CD4-positive, CD25-positive, alpha-beta regulatory T cell (primary cell): ENCODE data around the gene UCHL5. TPM values are rescaled to one million over a fixed set of nuclear protein-coding genes. Genes with fewer than 3 reads are reported as not detected.

ENCODE experiments used
- ATAC-seq, 2 donors: fragments of 150-1000 bp; cut with Tn5 transposase; one replicate each; pipeline ENCODE4 v1.10.0; 2021; ENCODE audit warnings: low read depth in 2 of 2, moderate number of reproducible peaks in 2 of 2, moderate library complexity in 1 of 2
- DNase-seq, 3 donors: peaks; one replicate each; pipeline versions ENCODE4 v3.0.0 to v3.0.0-alpha.2; 2012 to 2022; ENCODE audit warnings: mixed read lengths in 1 of 3
- H3K27ac ChIP-seq: one replicate; pipeline ENCODE4 v1.7.0; 2013; ENCODE audit warnings: mild to moderate bottlenecking, low read length; ENCODE audit not compliant: insufficient read depth, poor library complexity, severe bottlenecking
- H3K27me3 ChIP-seq: one replicate; pipeline ENCODE4 v1.7.0; 2013; ENCODE audit warnings: low read length; ENCODE audit not compliant: control insufficient read depth, insufficient read depth
- H3K36me3 ChIP-seq: one replicate; pipeline ENCODE4 v1.7.0; 2013; ENCODE audit warnings: mild to moderate bottlenecking, low read length, moderate library complexity; ENCODE audit not compliant: control insufficient read depth, insufficient read depth
- H3K4me1 ChIP-seq: 2 replicates; pipeline ENCODE4 v1.7.0; 2013; ENCODE audit warnings: mild to moderate bottlenecking, low read length; ENCODE audit not compliant: insufficient read depth, control insufficient read depth, poor library complexity, severe bottlenecking
- H3K4me3 ChIP-seq: one replicate; pipeline ENCODE4 v1.7.0; 2013; ENCODE audit warnings: low read depth, mild to moderate bottlenecking, low read length, moderate library complexity
- H3K9me3 ChIP-seq, 2 experiments: 1 replicate in 1 of 2; 2 replicates in 1 of 2; pipeline ENCODE4 v1.7.0; 2013; ENCODE audit warnings: low read length in 2 of 2, mild to moderate bottlenecking in 1 of 2, moderate library complexity in 1 of 2; ENCODE audit not compliant: control insufficient read depth in 2 of 2
- H3K27ac Mint-ChIP-seq, 3 donors: one replicate each; pipeline ENCODE4 v1.8.0; 2020 to 2022; ENCODE audit warnings: mild to moderate bottlenecking in 3 of 3, mixed read lengths in 3 of 3, moderate library complexity in 2 of 3
- H3K27me3 Mint-ChIP-seq: one replicate; pipeline ENCODE4 v1.8.0; 2022; ENCODE audit warnings: mild to moderate bottlenecking, mixed read lengths
- H3K36me3 Mint-ChIP-seq: one replicate; pipeline ENCODE4 v1.8.0; 2020; ENCODE audit warnings: mixed read lengths
- H3K4me1 Mint-ChIP-seq, 4 donors: one replicate each; pipeline ENCODE4 v1.8.0; 2020 to 2022; ENCODE audit warnings: mixed read lengths in 4 of 4, mild to moderate bottlenecking in 1 of 4
- H3K4me3 Mint-ChIP-seq, 4 donors: one replicate each; pipeline ENCODE4 v1.8.0; 2020 to 2022; ENCODE audit warnings: mild to moderate bottlenecking in 4 of 4, mixed read lengths in 4 of 4, moderate library complexity in 3 of 4
- H3K9me3 Mint-ChIP-seq, 7 donors: one replicate each; pipeline ENCODE4 v1.8.0; 2020 to 2022; ENCODE audit warnings: mixed read lengths in 7 of 7, mild to moderate bottlenecking in 3 of 7, moderate library complexity in 2 of 7
- polyA plus RNA-seq, 4 donors: library from polyadenylated mRNA; unstranded; fragments of 300-500 nt; fragmentation: Illumina TruSeq; gene quantifications; one replicate each; pipeline ENCODE4 v1.2.3, GENCODE V29; 2021
- total RNA-seq: library from RNA; stranded (reverse); gene quantifications from one replicate; pipeline ENCODE4 v1.2.3, GENCODE V29; 2022

Gene UCHL5
- total and polyA plus RNA-seq, 5 donors from 2014 or later, result 20.5 to 55.5 (median 53.3) TPM

- DNase-seq (no peak), ATAC-seq (no peak)
- Mint-ChIP-seq H3K27me3 (no peaks in the 10 kb centered on the region), H3K4me1 (peaks cover 0 to 35% (median 27%) of the 10 kb centered on the region in 4 donors), H3K9me3 (peaks cover 0 to 1% (median 0%) of the 10 kb centered on the region in 7 donors), H3K36me3 (peaks cover 10% of the 10 kb centered on the region), H3K4me3 (peak overlapping the region in 2 of 4 donors; percentile 96 to 98), H3K27ac (no peak overlapping the region)
- Histone ChIP-seq H3K27me3 (no peaks in the 10 kb centered on the region), H3K27ac (no peak overlapping the region), H3K4me3 (no peak overlapping the region), H3K4me1 (peaks cover 22% of the 10 kb centered on the region), H3K9me3 (no peaks in the 10 kb centered on the region), H3K36me3 (peaks cover 23% of the 10 kb centered on the region)
These were observed 43.5 kb upstream of the UCHL5 start for GRCh38 chr1:193102662-193103061.

- Mint-ChIP-seq H3K27ac (peak overlapping the region in 1 of 3 donors; percentile 79), H3K36me3 (peaks cover 30% of the 10 kb centered on the region), H3K9me3 (no peaks in the 10 kb centered on the region), H3K27me3 (no peaks in the 10 kb centered on the region), H3K4me3 (no peak overlapping the region), H3K4me1 (peaks cover 0 to 5% (median 5%) of the 10 kb centered on the region in 4 donors)
- peaks cover 41% of the 10 kb centered on the region for H3K36me3 ChIP-seq
- no peaks in the 10 kb centered on the region for H3K4me1 ChIP-seq
- no peak overlapping the region for H3K27ac ChIP-seq
- no peak overlapping the region for H3K4me3 ChIP-seq
- H3K27me3 ChIP-seq, result no peaks in the 10 kb centered on the region
- H3K9me3 ChIP-seq, result no peaks in the 10 kb centered on the region
- no peak for ATAC-seq
- DNase-seq, result no peak
These were observed 35.0 kb upstream of the UCHL5 start for GRCh38 chr1:193094112-193094511.

- Histone ChIP-seq H3K36me3 (peaks cover 28% of the 10 kb centered on the region), H3K27me3 (no peaks in the 10 kb centered on the region), H3K27ac (no peak overlapping the region), H3K9me3 (no peaks in the 10 kb centered on the region), H3K4me3 (no peak overlapping the region), H3K4me1 (no peaks in the 10 kb centered on the region)
- Mint-ChIP-seq H3K4me1 (peaks cover 0 to 2% (median 0%) of the 10 kb centered on the region in 4 donors), H3K27me3 (no peaks in the 10 kb centered on the region), H3K9me3 (no peaks in the 10 kb centered on the region), H3K27ac (no peak overlapping the region), H3K4me3 (no peak overlapping the region), H3K36me3 (peaks cover 10% of the 10 kb centered on the region)
- DNase-seq (no peak), ATAC-seq (no peak)
These were observed 31.7 kb upstream of the UCHL5 start for GRCh38 chr1:193090865-193091264.

- peaks cover 0 to 7% (median 3%) of the 10 kb centered on the region in 4 donors for H3K4me1 Mint-ChIP-seq
- Histone ChIP-seq H3K27ac (no peak overlapping the region), H3K27me3 (no peaks in the 10 kb centered on the region), H3K9me3 (no peaks in the 10 kb centered on the region), H3K4me1 (no peaks in the 10 kb centered on the region), H3K4me3 (no peak overlapping the region), H3K36me3 (peaks cover 52% of the 10 kb centered on the region)
- no peak for ATAC-seq
- no peak for DNase-seq
- no peak overlapping the region for H3K4me3 Mint-ChIP-seq
- no peaks in the 10 kb centered on the region for H3K27me3 Mint-ChIP-seq
- no peak overlapping the region for H3K27ac Mint-ChIP-seq
- no peaks in the 10 kb centered on the region for H3K9me3 Mint-ChIP-seq
- H3K36me3 Mint-ChIP-seq, result peaks cover 12% of the 10 kb centered on the region
These were observed 28.7 kb upstream of the UCHL5 start for GRCh38 chr1:193087893-193088292.

- Histone ChIP-seq H3K9me3 (no peaks in the 10 kb centered on the region), H3K27ac (no peak overlapping the region), H3K4me1 (no peaks in the 10 kb centered on the region), H3K27me3 (no peaks in the 10 kb centered on the region), H3K36me3 (peaks cover 61% of the 10 kb centered on the region), H3K4me3 (no peak overlapping the region)
- H3K9me3 Mint-ChIP-seq, result no peaks in the 10 kb centered on the region
- DNase-seq, result no peak
- no peak for ATAC-seq
- no peak overlapping the region for H3K4me3 Mint-ChIP-seq
- no peak overlapping the region for H3K27ac Mint-ChIP-seq
- H3K4me1 Mint-ChIP-seq, result peaks cover 0 to 10% (median 3%) of the 10 kb centered on the region in 4 donors
- no peaks in the 10 kb centered on the region for H3K27me3 Mint-ChIP-seq
- peaks cover 17% of the 10 kb centered on the region for H3K36me3 Mint-ChIP-seq
These were observed 27.2 kb upstream of the UCHL5 start for GRCh38 chr1:193086342-193086741.

GRCh38 chr1:193085263-193085662 is 26.1 kb upstream of the UCHL5 start:
- Histone ChIP-seq H3K9me3 (no peaks in the 10 kb centered on the region), H3K27me3 (no peaks in the 10 kb centered on the region), H3K4me1 (no peaks in the 10 kb centered on the region), H3K36me3 (peaks cover 68% of the 10 kb centered on the region), H3K4me3 (no peak overlapping the region), H3K27ac (no peak overlapping the region)
- H3K9me3 Mint-ChIP-seq, result no peaks in the 10 kb centered on the region
- DNase-seq (no peak), ATAC-seq (no peak)
- peaks cover 0 to 10% (median 6%) of the 10 kb centered on the region in 4 donors for H3K4me1 Mint-ChIP-seq
- no peaks in the 10 kb centered on the region for H3K27me3 Mint-ChIP-seq
- H3K4me3 Mint-ChIP-seq, result no peak overlapping the region
- no peak overlapping the region for H3K27ac Mint-ChIP-seq
- peaks cover 17% of the 10 kb centered on the region for H3K36me3 Mint-ChIP-seq

- H3K9me3 ChIP-seq, result no peaks in the 10 kb centered on the region
- H3K4me1 ChIP-seq, result no peaks in the 10 kb centered on the region
- no peak overlapping the region for H3K27ac Mint-ChIP-seq
- DNase-seq (no peak), ATAC-seq (no peak)
- no peaks in the 10 kb centered on the region for H3K9me3 Mint-ChIP-seq
- peaks cover 0 to 10% (median 6%) of the 10 kb centered on the region in 4 donors for H3K4me1 Mint-ChIP-seq
- H3K27me3 ChIP-seq, result no peaks in the 10 kb centered on the region
- H3K36me3 ChIP-seq, result peaks cover 81% of the 10 kb centered on the region
- no peak overlapping the region for H3K27ac ChIP-seq
- H3K27me3 Mint-ChIP-seq, result no peaks in the 10 kb centered on the region
- peaks cover 31% of the 10 kb centered on the region for H3K36me3 Mint-ChIP-seq
- no peak overlapping the region for H3K4me3 Mint-ChIP-seq
- H3K4me3 ChIP-seq, result no peak overlapping the region
These were observed 24.4 kb upstream of the UCHL5 start for GRCh38 chr1:193083365-193084088.

GRCh38 chr1:193079187-193079586 is 20.0 kb upstream of the UCHL5 start:
- no peak overlapping the region for H3K4me3 Mint-ChIP-seq
- Histone ChIP-seq H3K9me3 (no peaks in the 10 kb centered on the region), H3K4me1 (no peaks in the 10 kb centered on the region), H3K27me3 (no peaks in the 10 kb centered on the region), H3K36me3 (peaks cover 77% of the 10 kb centered on the region), H3K27ac (no peak overlapping the region), H3K4me3 (no peak overlapping the region)
- no peak for ATAC-seq
- no peak overlapping the region for H3K27ac Mint-ChIP-seq
- H3K36me3 Mint-ChIP-seq, result peaks cover 38% of the 10 kb centered on the region
- peaks cover 6 to 17% (median 10%) of the 10 kb centered on the region in 4 donors for H3K4me1 Mint-ChIP-seq
- peaks cover 0 to 4% (median 0%) of the 10 kb centered on the region in 7 donors for H3K9me3 Mint-ChIP-seq
- H3K27me3 Mint-ChIP-seq, result no peaks in the 10 kb centered on the region
- no peak for DNase-seq
